ACC112 (cell line): ENCODE data around the gene MMP17.

Experiments used
- H2AFZ ChIP-seq: fragments of 200-600 bp; sonication (generic); one replicate; pipeline ENCODE4 v1.6.0; 2017; ENCODE audit warnings: antibody characterized with exemption, low read length; ENCODE audit not compliant: unreplicated experiment
- H3K27ac ChIP-seq: fragments of 200-600 bp; sonication (generic); 2 replicates; pipeline ENCODE4 v1.5.1; 2014; ENCODE audit warnings: low read depth, mild to moderate bottlenecking, antibody characterized with exemption, low read length, moderate library complexity
- H3K27me3 ChIP-seq: fragments of 200-600 bp; sonication (generic); 2 replicates; pipeline ENCODE4 v1.6.1; 2014; ENCODE audit warnings: mild to moderate bottlenecking, antibody characterized with exemption, low read length, moderate library complexity, mixed read lengths; ENCODE audit not compliant: insufficient read depth
- H3K36me3 ChIP-seq: fragments of 200-600 bp; sonication (generic); 2 replicates; pipeline ENCODE4 v1.6.1; 2016; ENCODE audit warnings: mild to moderate bottlenecking, antibody characterized with exemption, low read length, moderate library complexity, mixed read lengths; ENCODE audit not compliant: insufficient read depth
- H3K4me1 ChIP-seq: fragments of 200-600 bp; sonication (generic); one replicate; pipeline ENCODE4 v1.6.1; 2016; ENCODE audit warnings: low read length, mixed read lengths; ENCODE audit not compliant: insufficient read depth, unreplicated experiment, control insufficient read depth
- H3K4me3 ChIP-seq: fragments of 200-600 bp; sonication (generic); 2 replicates; pipeline ENCODE4 v1.5.1; 2014; ENCODE audit warnings: mild to moderate bottlenecking, low read depth, low read length
- H3K79me2 ChIP-seq: fragments of 200-600 bp; sonication (generic); one replicate; pipeline ENCODE4 v1.6.0; 2016; ENCODE audit warnings: low read length; ENCODE audit not compliant: control insufficient read depth, unreplicated experiment, insufficient read depth

The MMP17 gene

DNA sequence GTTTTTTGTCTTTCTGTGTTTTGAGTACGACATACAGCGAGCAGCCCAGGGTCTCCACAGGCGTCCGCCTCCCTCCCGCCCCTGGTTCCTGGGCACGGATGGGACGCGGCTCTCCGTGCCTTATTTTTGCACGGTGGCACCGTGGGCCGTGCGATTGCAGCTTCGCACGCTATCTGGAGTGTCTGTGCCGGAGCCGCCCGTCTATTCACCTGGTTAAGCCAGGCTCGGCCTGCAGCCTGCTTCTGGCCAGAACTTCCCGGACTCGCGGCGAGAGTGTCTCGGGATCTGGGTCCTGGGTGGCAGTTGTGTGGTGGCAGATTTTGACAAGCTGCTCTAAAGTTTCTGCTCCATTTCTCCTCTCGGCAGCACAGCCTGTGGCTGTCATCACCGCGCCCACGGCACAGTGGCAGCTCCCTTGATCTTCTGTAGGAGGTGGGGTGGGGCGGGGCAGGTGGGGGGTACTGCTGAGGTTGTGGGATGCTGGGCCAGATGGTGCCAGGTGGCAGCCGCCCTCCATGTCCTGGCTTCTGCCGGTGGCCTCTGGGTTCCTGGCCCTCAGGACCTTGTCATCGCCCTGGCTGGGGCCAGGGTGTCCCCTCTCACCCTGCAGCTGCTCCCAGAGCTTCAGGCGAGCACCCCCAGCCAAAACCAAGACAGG lies 2.9 kb downstream of the MMP17 start:
- H3K4me1 ChIP-seq: peaks cover 7% of the 10 kb centered on the region
- H3K27me3 ChIP-seq: 0 out of 2 replicates have a peak, but pooled peaks cover 5% of the 10 kb centered on the region
- peak overlapping the region; percentile 2; the same call in 1 of the 2 replicates for H3K27ac ChIP-seq
- no peaks in the 10 kb centered on the region for H3K79me2 ChIP-seq
- no peaks in the 10 kb centered on the region for H3K36me3 ChIP-seq
- H2AFZ ChIP-seq: peak overlapping the region; percentile 30
- peak overlapping the region; percentile 72 for H3K4me3 ChIP-seq

DNA sequence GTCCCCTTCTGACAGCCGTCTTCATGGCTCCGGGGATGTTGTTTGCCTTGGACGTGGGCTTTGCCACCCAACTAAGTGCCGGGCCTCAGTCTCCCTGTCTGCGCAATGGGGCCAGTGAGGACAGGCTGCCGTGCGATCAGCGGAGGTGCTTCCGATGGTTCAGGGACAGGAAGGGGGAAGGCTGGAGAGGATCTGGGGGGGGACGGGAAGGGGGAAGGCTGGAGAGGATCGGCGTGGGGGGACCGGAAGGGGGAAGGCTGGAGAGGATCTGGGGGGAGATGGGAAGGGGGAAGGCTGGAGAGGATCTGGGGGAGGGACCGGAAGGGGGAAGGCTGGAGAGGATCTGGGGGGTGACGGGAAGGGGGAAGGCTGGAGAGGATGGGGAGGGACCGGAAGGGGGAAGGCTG lies 3.4 kb downstream of the MMP17 start:
- H2AFZ ChIP-seq: no peak overlapping the region
- peak overlapping the region; percentile 72 for H3K4me3 ChIP-seq
- peaks cover 7% of the 10 kb centered on the region for H3K4me1 ChIP-seq
- no peaks in the 10 kb centered on the region for H3K79me2 ChIP-seq
- peak overlapping the region; percentile 2; the same call in 1 of the 2 replicates for H3K27ac ChIP-seq
- H3K36me3 ChIP-seq: no peaks in the 10 kb centered on the region
- 0 out of 2 replicates have a peak, but pooled peaks cover 5% of the 10 kb centered on the region for H3K27me3 ChIP-seq

DNA sequence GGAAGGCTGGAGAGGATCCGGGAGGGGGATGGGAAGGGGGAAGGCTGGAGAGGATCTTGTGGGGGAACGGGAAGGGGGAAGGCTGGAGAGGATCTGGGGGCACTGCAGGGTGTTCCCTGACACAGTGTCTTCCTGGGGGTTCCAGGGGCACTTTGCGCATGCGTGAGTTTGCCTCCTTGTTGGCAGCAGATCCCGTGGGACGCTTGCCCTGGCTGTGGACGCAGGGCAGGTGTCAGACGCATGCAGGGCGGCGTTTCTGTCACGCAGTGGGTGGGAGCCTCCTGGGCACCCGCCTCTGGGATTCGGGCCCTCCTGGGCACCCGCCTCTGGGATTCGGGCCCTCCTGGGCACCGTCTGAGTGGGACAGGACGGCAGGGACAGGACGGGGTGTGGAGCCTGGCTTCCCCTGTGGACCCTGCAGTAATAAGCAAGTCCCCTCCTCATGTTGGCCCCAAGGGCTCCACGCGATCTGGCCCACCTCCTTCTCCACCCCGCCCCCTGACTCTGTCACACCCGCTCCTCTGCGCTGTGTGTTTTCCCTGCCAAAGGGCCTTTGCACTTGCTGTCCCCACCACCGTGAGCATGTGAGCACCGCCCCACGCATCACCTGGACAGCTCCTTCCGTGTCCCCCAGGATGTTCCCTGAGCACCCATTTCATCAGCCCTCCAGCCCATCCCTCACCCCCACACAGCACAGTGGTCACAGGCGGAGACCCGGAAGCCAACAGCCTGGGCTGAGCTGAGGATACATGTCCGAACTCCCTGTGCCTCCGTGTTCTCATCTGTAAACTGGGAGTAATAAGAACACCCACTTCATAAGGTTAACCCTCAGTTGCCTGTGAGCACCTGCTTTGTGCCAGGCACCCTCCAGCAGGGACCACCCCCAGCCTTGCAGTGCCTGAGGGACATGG lies 4.4 kb downstream of the MMP17 start:
- H2AFZ ChIP-seq: no peak overlapping the region
- no peaks in the 10 kb centered on the region for H3K79me2 ChIP-seq
- 0 out of 2 replicates have a peak overlapping the region, but pooled peaks have one; percentile 23 for H3K27ac ChIP-seq
- peak overlapping the region; percentile 72 for H3K4me3 ChIP-seq
- no peaks in the 10 kb centered on the region for H3K36me3 ChIP-seq
- H3K27me3 ChIP-seq: 0 out of 2 replicates have a peak, but pooled peaks cover 5% of the 10 kb centered on the region
- peaks cover 7% of the 10 kb centered on the region for H3K4me1 ChIP-seq

DNA sequence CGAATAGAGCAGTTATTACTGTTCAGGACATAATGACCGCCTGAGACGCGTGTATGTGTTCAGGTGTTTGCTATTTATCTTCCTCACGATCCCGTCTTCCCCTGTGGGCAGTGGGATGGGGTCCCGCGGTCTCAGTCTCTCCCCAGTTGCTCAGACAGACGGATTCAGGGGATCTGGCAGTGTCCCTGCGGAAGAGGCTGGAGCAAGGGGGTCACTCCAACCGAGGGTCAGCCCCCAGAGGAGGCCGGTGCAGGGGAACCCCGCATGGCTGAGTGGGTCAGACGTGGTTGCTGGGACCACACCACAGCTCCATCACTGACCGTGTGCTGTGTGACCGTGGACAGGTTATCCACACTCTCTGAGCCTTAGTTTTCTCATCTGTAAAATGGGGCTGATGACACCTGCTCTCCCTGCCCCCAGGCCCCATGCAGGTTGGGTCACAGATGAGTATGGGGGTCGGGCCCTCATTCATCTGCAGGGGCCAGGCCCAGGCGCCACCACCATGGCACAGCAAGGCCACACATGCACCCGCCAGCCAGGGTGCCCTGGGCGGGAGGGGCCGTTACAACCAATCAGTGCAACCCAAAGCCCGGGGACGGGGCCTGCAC lies 5.2 kb downstream of the MMP17 start:
- Histone ChIP-seq H3K27me3 (0 out of 2 replicates have a peak, but pooled peaks cover 5% of the 10 kb centered on the region), H3K4me1 (peaks cover 7% of the 10 kb centered on the region), H3K4me3 (no peak overlapping the region)

DNA sequence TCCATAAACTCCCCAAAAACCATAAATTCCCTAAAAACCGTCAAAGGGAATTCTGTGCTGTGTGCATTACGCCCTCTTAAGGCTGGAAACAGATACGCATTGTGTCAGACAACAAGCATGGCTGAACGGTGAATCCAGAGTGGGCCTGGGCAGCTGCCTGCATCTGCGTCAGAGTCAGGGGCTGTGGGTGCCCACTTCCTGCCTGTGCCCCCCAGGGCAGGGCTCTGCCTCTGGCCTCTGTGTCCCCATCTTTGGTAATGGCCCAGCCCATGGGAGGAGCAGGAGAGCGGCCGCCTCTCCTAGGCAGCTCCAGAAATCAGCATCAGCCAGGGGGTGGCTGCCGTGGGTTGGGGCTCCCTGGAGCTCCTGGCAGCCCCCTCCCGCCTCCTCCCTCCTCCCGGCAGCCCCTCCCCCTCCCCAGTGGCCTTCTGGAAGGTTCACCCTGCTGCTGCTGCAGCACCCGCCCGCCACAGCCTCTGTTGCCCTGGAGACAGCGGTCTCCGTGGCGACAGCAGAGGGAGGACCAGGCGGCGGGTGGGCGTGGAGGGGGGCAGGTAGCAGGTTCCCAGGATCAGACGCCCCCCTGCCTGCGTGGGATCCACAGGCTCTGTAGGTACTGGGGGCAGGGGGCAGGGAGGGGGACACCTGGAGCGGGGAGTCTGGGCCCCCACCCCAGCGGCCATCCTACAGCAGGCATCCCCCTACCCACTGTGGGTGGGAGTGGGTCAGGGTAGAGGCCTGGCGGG lies 5.9 kb downstream of the MMP17 start:
- Histone ChIP-seq H3K36me3 (no peaks in the 10 kb centered on the region), H3K27ac (no peak overlapping the region), H2AFZ (no peak overlapping the region), H3K4me1 (peaks cover 7% of the 10 kb centered on the region), H3K4me3 (no peak overlapping the region), H3K79me2 (no peaks in the 10 kb centered on the region), H3K27me3 (no peaks in the 10 kb centered on the region)

More for the DNA sequence above, 5.2 kb downstream of the MMP17 start:
- Histone ChIP-seq H3K79me2 (no peaks in the 10 kb centered on the region), H2AFZ (no peak overlapping the region), H3K36me3 (no peaks in the 10 kb centered on the region), H3K27ac (no peak overlapping the region)

DNA sequence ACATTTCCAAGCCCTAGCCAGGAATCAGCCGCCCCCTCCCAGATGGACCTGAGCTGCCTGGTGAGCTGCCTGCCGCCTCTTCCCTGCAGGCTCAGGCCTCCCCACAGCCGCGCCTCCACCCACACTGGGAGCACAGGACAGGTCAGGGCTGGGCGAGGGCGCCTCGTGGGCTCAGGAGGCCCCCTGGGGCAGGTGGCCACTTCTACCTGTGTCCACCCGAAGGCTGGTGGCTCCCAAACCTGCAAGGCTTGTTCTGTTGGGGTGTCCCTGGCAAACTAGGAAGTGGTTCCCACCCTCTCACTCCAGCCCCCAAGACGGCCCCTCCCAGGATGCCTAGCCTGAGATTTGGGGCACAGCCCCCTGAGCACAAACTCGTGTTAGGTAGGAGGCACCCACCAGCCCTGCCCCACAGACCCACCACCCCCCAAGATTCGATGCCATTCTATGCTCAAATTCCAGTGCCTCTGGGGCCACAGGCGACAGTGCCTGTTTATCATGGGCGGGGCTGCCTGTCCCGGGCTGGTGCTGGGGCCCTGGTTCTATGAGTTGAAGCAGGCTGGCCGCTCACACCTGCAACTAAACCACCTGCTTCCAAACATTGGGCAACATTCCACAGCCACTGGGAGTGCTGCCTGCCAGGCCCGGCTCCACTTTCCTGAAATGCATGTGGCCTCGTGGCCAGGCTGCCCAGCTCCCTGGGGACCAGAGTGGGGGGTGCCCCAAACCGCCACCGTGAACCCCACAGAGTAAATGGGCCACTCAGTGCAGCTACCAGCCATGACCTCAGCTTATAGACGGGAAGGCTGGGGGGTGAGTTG lies 6.8 kb downstream of the MMP17 start:
- Histone ChIP-seq H2AFZ (no peak overlapping the region), H3K27ac (no peak overlapping the region), H3K36me3 (no peaks in the 10 kb centered on the region), H3K27me3 (no peaks in the 10 kb centered on the region), H3K4me3 (no peak overlapping the region), H3K4me1 (peaks cover 7% of the 10 kb centered on the region), H3K79me2 (no peaks in the 10 kb centered on the region)

DNA sequence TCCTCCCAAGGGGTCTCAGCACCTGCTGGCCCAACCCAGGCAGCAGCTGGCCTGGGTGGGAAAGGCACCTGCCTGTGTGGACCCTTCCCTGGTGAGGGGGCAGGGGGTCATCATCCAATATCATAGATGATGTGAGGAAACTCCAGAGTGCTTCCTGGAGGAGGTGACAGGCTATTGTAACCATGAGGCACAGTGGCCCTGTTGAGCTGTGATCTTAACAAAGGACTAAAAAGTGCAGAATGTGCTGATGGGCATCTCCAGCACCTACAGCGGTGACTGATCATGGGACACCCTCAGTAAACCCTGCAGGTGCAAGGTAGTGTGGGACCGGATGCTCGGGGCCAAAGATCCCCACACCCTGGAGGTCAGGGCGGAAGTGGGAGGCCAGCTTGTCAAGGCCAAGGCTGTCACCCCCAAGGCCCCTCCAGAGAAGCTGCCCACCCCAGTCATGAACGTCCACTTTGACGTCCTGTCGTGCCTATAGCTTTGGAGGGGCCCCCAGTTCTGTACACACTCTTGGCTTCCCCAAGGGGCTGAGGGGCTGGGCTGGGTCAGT lies 7.5 kb downstream of the MMP17 start:
- H3K27me3 ChIP-seq: no peaks in the 10 kb centered on the region
- no peak overlapping the region for H2AFZ ChIP-seq
- H3K36me3 ChIP-seq: no peaks in the 10 kb centered on the region
- H3K79me2 ChIP-seq: no peaks in the 10 kb centered on the region
- no peak overlapping the region for H3K27ac ChIP-seq
- peaks cover 7% of the 10 kb centered on the region for H3K4me1 ChIP-seq
- H3K4me3 ChIP-seq: no peak overlapping the region

DNA sequence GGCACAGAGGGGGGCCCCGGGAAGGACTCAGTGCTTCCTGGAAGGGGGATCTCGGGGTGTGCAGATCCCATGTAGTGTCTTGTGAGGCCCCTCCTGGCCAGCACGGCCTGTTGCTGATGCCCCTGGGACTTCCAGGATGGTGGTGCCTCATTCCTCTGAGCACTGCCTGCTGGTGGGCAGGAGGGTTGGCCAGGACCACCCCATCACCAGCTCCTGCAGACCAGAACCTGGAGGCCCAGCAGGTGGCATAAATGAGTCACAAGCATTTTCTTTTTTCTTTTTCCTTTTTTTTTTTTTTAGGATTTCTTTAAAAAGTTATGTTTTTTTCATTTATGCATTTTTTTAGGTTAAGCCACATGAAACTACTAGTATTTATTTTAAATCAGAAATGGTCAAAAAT lies 8.0 kb downstream of the MMP17 start:
- Histone ChIP-seq H2AFZ (no peak overlapping the region), H3K79me2 (no peaks in the 10 kb centered on the region), H3K27ac (no peak overlapping the region), H3K36me3 (no peaks in the 10 kb centered on the region), H3K4me3 (no peak overlapping the region), H3K27me3 (no peaks in the 10 kb centered on the region), H3K4me1 (peaks cover 7% of the 10 kb centered on the region)

DNA sequence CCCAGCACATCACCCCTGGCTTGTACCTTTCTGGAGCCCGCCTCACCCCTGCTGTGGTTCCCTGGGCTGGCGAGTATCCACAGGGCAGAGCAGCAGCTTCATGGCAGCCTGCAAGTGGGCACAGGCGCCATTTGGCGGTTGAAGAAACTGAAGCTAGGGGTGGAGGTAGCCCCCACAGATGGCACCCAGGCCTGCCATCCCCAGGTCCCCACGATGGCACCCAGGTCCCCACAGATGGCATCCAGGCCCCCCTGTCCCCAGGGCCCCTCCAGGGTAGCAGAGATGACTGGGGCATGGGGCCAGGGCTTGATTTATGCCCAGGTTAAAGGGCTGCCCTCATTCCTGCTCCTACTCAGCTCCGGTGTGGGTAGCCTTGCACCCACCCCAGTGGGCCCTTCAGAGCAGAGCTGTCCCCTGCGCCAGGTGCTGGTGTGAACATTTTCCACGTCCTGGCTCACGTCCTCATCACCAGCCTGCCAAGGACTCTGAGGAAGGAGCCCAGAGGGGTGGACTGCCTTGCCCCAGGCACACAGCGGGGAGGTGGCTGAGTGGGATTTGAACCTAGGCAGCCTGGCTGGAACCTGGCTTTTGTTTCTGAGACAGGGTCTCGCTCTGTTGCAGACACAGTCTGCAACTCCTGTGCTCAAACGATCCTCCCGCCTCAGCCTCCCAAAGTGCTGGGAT lies 8.7 kb downstream of the MMP17 start:
- no peaks in the 10 kb centered on the region for H3K79me2 ChIP-seq
- H3K36me3 ChIP-seq: no peaks in the 10 kb centered on the region
- H3K27ac ChIP-seq: no peak overlapping the region
- H3K27me3 ChIP-seq: no peaks in the 10 kb centered on the region
- peaks cover 7% of the 10 kb centered on the region for H3K4me1 ChIP-seq
- H3K4me3 ChIP-seq: no peak overlapping the region
- no peak overlapping the region for H2AFZ ChIP-seq
